ENCODE measurements around the gene OPN4.

GRCh38 chr10:86665218-86665607, 10.9 kb downstream of the OPN4 start:
- TF ChIP-seq POLR2A (IDR thresholded peaks at IDR 0.05; ENCODE audit: control extremely low read depth in 1 of 2, low read depth in 2 of 2, low read length in 2 of 2) (no peak), SIN3A (conservative IDR thresholded peaks at IDR 0.05 in 1 of 2, IDR thresholded peaks at IDR 0.05 in 1 of 2; ENCODE audit: low read depth in 1 of 2, low read length in 2 of 2) (no peak)

Data from H1 (cell line).